ENCODE data around the gene SLC13A2.

SLC13A2 gene

GRCh38 chr17:28468781-28469180 lies 4.7 kb upstream of the SLC13A2 start:
- no peak overlapping the region for H3K4me3 ChIP-seq (ENCODE audit: low read length)
- no peak for DNase-seq (ENCODE audit: low read depth, low spot score)

GRCh38 chr17:28469376-28469775 lies 4.1 kb upstream of the SLC13A2 start:
- H3K4me3 ChIP-seq (ENCODE audit: low read length): no peak overlapping the region
- DNase-seq (ENCODE audit: low read depth, low spot score): no peak

- H3K4me3 ChIP-seq (ENCODE audit: low read length): no peak overlapping the region
- DNase-seq (ENCODE audit: low read depth, low spot score): no peak
Measured at GRCh38 chr17:28470266-28470913, 3.1 kb upstream of the SLC13A2 start.

GRCh38 chr17:28470914-28471366 lies 2.5 kb upstream of the SLC13A2 start:
- DNase-seq (ENCODE audit: low read depth, low spot score): no peak
- H3K4me3 ChIP-seq (ENCODE audit: low read length): no peak overlapping the region

GRCh38 chr17:28471531-28472342 lies 1.7 kb upstream of the SLC13A2 start:
- DNase-seq (ENCODE audit: low read depth, low spot score): no peak
- no peak overlapping the region for H3K4me3 ChIP-seq (ENCODE audit: low read length)

GRCh38 chr17:28472871-28473497 lies 460 bp upstream of the SLC13A2 start:
- no peak overlapping the region for H3K4me3 ChIP-seq (ENCODE audit: low read length)
- no peak for DNase-seq (ENCODE audit: low read depth, low spot score)

GRCh38 chr17:28474111-28474531 lies 677 bp downstream of the SLC13A2 start:
- H3K4me3 ChIP-seq (ENCODE audit: low read length): no peak overlapping the region
- DNase-seq (ENCODE audit: low read depth, low spot score): no peak

- no peak overlapping the region for H3K4me3 ChIP-seq (ENCODE audit: low read length)
- no peak for DNase-seq (ENCODE audit: low read depth, low spot score)
Measured at GRCh38 chr17:28475151-28475900, 1.9 kb downstream of the SLC13A2 start.

- H3K4me3 ChIP-seq (ENCODE audit: low read length): no peak overlapping the region
- DNase-seq (ENCODE audit: low read depth, low spot score): no peak
Measured at GRCh38 chr17:28476076-28476865, 2.8 kb downstream of the SLC13A2 start.

GRCh38 chr17:28477928-28478327 lies 4.5 kb downstream of the SLC13A2 start:
- DNase-seq (ENCODE audit: low read depth, low spot score): no peak
- no peak overlapping the region for H3K4me3 ChIP-seq (ENCODE audit: low read length)

- H3K4me3 ChIP-seq (ENCODE audit: low read length): no peak overlapping the region
Measured at GRCh38 chr17:28478712-28479615, 5.5 kb downstream of the SLC13A2 start.

GRCh38 chr17:28480278-28480677 lies 6.8 kb downstream of the SLC13A2 start:
- DNase-seq (ENCODE audit: low read depth, low spot score): no peak
- no peak overlapping the region for H3K4me3 ChIP-seq (ENCODE audit: low read length)

More at GRCh38 chr17:28478712-28479615, 5.5 kb downstream of the SLC13A2 start:
- no peak for DNase-seq (ENCODE audit: low read depth, low spot score)

GRCh38 chr17:28480799-28481571 lies 7.5 kb downstream of the SLC13A2 start:
- H3K4me3 ChIP-seq (ENCODE audit: low read length): no peak overlapping the region
- DNase-seq (ENCODE audit: low read depth, low spot score): no peak

GRCh38 chr17:28482551-28483199 lies 9.2 kb downstream of the SLC13A2 start:
- no peak for DNase-seq (ENCODE audit: low read depth, low spot score)
- no peak overlapping the region for H3K4me3 ChIP-seq (ENCODE audit: low read length)

GRCh38 chr17:28484296-28484695 lies 10.9 kb downstream of the SLC13A2 start:
- no peak for DNase-seq (ENCODE audit: low read depth, low spot score)
- no peak overlapping the region for H3K4me3 ChIP-seq (ENCODE audit: low read length)

GRCh38 chr17:28485049-28485448 lies 11.6 kb downstream of the SLC13A2 start:
- DNase-seq (ENCODE audit: low read depth, low spot score): no peak
- no peak overlapping the region for H3K4me3 ChIP-seq (ENCODE audit: low read length)
